GM12873 (cell line): ENCODE data around the gene ECI2.

Experiments
- TF ChIP-seq, protein P1 (sequence below): IDR thresholded peaks from 2 replicates; pipeline ENCODE4 v1.5.1; 2012; ENCODE audit warnings: low read depth, mild to moderate bottlenecking, moderate library complexity, low read length, control low read depth; ENCODE audit not compliant: insufficient read depth; ENCODE audit errors: missing control alignments

Gene ECI2

DNA sequence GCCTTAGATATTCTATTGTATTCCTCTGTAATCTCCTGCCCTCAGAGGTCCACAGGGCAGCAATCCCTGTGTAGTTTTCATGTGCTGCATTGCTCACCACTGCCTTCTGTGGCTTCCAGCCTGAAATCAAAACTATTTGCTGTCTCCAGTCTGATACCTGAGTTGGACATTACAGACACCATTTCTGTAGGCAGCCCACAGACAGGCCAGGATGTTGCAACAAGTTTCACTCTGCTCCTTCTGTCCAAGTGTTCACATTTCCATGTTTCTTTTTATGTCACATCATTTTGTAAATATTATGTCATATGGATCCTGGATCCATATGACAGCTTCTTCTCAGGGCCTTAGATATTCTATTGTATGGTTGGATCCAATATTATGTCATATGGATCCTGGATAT is 21.7 kb downstream of the ECI2 start:
- TF ChIP-seq, protein P1, sequence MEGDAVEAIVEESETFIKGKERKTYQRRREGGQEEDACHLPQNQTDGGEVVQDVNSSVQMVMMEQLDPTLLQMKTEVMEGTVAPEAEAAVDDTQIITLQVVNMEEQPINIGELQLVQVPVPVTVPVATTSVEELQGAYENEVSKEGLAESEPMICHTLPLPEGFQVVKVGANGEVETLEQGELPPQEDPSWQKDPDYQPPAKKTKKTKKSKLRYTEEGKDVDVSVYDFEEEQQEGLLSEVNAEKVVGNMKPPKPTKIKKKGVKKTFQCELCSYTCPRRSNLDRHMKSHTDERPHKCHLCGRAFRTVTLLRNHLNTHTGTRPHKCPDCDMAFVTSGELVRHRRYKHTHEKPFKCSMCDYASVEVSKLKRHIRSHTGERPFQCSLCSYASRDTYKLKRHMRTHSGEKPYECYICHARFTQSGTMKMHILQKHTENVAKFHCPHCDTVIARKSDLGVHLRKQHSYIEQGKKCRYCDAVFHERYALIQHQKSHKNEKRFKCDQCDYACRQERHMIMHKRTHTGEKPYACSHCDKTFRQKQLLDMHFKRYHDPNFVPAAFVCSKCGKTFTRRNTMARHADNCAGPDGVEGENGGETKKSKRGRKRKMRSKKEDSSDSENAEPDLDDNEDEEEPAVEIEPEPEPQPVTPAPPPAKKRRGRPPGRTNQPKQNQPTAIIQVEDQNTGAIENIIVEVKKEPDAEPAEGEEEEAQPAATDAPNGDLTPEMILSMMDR: no peak

DNA sequence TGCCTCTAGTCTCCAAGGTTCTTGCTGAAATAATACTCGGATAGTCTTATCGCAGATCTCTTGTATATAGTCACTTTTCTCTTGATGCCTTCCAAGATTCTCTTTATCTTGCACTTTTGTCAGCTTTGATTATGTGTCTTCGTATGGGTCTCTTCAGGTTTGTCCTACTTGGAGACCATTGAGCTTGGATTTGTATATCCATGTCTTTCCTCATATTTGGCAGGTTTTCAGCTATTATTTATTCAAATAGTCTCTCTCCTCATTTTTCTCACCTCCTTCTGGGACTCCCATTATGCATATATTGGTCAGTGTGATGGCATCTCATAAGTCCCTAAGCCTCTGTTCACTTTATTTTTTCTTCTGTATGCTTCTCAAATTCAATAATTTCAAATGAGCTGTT is 23.0 kb downstream of the ECI2 start:
- TF ChIP-seq, protein P1: no peak

DNA sequence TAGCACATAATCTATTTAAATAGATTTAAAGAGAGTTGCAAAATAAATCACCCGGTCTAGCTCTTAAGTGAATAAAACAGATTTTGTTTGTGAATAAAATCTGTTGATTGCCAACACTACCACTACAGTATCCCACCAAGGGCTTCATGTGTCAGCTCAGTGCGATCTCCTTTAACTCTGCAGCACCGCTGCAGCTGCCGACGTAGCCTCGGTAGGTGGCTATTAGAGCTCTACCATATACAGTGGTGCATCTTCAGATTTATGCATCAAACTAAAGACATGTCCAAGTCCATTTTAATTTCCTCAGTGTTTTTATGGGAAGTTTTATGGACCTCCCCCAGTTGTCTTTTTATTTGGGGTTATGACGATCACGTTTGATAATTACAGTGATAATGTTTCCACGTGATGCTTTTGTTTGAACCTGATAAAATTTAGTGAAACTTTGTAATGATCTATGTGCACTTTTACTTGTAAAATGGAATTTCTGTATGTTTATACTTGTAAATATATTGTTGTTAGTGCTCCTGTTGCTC is 26.7 kb downstream of the ECI2 start:
- TF ChIP-seq, protein P1: no peak

DNA sequence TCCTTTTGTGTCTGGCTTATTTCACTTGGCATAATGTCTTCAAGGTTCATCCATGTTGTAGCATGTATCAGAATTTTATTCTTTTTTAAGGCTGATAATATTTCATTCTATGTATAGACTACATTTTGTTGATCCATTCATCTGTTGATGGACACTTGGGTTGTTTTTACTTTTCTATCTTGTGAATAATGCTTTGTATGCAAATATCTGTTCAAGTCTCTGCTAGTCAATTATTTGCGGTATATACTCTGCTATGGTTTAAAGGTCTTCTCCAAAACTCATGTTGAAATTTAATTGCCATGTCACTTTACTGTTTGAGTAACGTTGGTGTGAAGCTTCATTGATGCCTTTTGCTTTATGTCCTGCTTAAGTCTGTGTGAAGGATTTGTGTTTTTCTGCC is 27.5 kb downstream of the ECI2 start:
- TF ChIP-seq, protein P1: no peak

- TF ChIP-seq, protein P1: no peak
Observed at GRCh38 chr6:4105980-4106536, 29.3 kb downstream of the ECI2 start.

GRCh38 chr6:4103929-4104328 is 31.4 kb downstream of the ECI2 start:
- TF ChIP-seq, protein P1: no peak

- TF ChIP-seq, protein P1: no peak
Observed at GRCh38 chr6:4102687-4103244, 32.6 kb downstream of the ECI2 start.
